ENCODE results near the gene HDGFL2.

Gene HDGFL2

DNA sequence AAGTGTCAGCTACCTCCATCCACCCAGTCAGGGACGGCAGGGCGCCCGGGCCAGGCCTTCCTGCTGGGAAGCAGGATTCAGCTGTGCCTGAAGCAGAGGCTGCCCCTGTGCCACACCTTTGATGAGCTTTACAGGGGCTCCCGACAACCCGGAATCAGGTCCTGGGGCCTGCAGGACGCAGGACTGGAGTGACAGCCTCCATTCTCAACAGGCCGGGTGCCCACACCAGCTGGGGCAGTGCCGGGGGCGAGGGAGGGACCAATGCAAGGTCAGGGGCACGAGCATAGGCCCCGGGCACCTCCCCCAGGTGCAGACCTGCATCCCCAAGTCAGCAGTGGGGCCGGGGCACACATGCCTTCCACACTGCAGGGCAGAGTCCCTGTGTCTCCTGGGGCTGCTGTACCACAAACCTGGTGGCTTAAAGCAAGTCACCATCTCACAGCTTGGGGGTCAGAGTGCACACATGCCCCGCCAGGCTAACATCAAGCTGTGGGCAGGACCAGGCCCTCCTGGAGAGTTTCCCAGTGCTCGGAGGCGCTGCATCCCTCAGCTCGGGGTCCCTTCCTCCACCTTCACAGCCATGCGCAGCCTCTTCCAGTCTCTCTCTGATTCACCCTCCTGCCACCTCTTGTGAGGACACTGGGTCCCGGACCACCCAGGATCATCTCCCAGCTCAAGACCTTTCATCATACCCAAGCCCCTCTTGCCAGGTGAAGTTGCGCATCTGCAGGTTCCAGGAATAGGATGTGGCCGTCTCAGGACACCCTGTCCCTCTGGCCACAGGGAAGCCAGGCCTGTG lies 27.9 kb upstream of the HDGFL2 start:
- H3K9me3 ChIP-seq (ENCODE audit: control insufficient read depth, insufficient read depth, low read depth, low read length): no peaks in the 10 kb centered on the region
- TF ChIP-seq KLF7 (tag by site-specific recombination; IDR thresholded peaks at IDR 0.05; ENCODE audit: borderline replicate concordance): no peak
- TF ChIP-seq ZNF341 (tag by site-specific recombination; IDR thresholded peaks at IDR 0.05; ENCODE audit: low read depth): no peak
- TF ChIP-seq ZNF416 (tag by site-specific recombination; IDR thresholded peaks at IDR 0.05): no peak
- TF ChIP-seq ZNF521 (tag by site-specific recombination; IDR thresholded peaks at IDR 0.05): no peak
- peak; percentile 97 for TF ChIP-seq ZNF530 (tag by site-specific recombination; IDR thresholded peaks at IDR 0.05; ENCODE audit: low read depth)
- peak; percentile 3; the same call in 1 of the 2 replicates for TF ChIP-seq GLIS1 (tag by site-specific recombination; IDR thresholded peaks at IDR 0.05)
- TF ChIP-seq SALL2 (tag by site-specific recombination; IDR thresholded peaks at IDR 0.05; ENCODE audit: borderline replicate concordance): no peak
- no peak for TF ChIP-seq ZNF184 (tag by site-specific recombination; IDR thresholded peaks at IDR 0.05)
- TF ChIP-seq, protein P1, sequence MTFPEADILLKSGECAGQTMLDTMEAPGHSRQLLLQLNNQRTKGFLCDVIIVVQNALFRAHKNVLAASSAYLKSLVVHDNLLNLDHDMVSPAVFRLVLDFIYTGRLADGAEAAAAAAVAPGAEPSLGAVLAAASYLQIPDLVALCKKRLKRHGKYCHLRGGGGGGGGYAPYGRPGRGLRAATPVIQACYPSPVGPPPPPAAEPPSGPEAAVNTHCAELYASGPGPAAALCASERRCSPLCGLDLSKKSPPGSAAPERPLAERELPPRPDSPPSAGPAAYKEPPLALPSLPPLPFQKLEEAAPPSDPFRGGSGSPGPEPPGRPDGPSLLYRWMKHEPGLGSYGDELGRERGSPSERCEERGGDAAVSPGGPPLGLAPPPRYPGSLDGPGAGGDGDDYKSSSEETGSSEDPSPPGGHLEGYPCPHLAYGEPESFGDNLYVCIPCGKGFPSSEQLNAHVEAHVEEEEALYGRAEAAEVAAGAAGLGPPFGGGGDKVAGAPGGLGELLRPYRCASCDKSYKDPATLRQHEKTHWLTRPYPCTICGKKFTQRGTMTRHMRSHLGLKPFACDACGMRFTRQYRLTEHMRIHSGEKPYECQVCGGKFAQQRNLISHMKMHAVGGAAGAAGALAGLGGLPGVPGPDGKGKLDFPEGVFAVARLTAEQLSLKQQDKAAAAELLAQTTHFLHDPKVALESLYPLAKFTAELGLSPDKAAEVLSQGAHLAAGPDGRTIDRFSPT (tag by site-specific recombination; IDR thresholded peaks at IDR 0.05): peak; percentile 58
- H3K4me3 ChIP-seq (ENCODE audit: low read depth, low read length): no peak overlapping the region
- CTCF ChIA-PET: no interaction called here
- no peak overlapping the region for H3K27ac ChIP-seq (ENCODE audit: extremely low read depth, low read depth, low read length)
- H3K36me3 ChIP-seq (ENCODE audit: control insufficient read depth in 2 of 2, insufficient read depth in 1 of 2, low read length in 2 of 2): peaks cover 15 to 90% of the 10 kb centered on the region in 2 experiments; a peak in 2 of 3 replicates
- POLR2A ChIA-PET: interaction anchor here (0.7 to 1.8 kb wide), 4 partner anchors 8 to 27 kb away, joined by 3 to 6 read pairs (median 4); partner anchors contain the start of gene HDGFL2
- no peaks in the 10 kb centered on the region for H3K4me1 ChIP-seq (ENCODE audit: control insufficient read depth, insufficient read depth, low read length)

DNA sequence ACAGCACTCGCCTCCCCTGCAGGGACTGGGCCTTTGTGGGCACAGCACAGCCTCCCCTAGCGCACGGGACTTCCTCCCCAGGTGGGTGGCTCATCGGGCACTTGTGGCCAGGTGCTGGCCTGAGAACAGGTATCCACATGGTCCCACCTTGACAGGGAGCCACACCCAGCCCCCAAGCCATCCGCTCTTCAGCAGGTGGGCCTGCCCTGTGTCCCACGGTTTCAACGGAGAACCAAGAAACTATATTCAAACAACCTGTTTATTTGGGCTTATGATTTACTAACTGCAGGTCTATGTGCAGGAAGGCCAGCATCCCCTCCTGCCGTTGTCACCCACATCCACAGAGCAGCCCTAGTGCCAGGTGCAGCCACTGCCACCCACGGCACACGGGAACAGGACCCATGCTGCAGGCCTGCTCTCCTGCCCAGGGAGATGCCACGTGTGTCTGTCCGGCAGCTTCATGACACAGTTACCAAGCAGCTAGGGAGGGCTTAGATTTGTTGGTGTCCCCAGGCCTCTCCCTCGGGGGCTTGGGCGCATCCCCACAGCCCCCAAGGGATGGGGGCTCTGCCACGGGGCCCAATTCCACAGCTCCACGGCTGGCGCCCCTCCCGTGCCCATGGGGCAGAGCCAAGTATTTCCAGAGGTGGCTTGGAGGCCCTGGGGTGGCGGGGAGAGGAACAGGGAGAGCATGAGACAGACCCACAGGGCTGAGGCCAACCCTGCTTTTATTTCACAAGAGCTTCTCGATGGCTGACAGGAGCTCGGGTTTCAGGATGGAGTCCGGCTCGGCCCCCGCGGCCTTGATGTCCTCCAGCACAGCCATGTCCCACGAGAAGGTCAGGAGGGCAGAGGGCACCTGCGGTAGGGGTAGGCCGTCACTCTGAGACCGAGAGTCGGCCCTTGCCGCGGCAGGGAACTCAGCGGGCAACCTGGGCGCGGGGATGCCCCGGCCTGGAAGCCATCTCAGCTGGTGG lies 27.0 kb upstream of the HDGFL2 start:
- ChIA-PET POLR2A (interaction anchor here (0.9 to 1.8 kb wide), 5 partner anchors 8 to 26 kb away, joined by 3 to 6 read pairs (median 4); partner anchors contain the start of gene HDGFL2), CTCF (interaction anchor here (0.6 to 1.2 kb wide), 3 partner anchors 10 to 102 kb away, joined by 3 read pairs; no protein-coding TSS in a partner anchor)
- Histone ChIP-seq H3K9me3 (ENCODE audit: control insufficient read depth, insufficient read depth, low read depth, low read length) (no peaks in the 10 kb centered on the region), H3K4me1 (ENCODE audit: control insufficient read depth, insufficient read depth, low read length) (no peaks in the 10 kb centered on the region), H3K36me3 (ENCODE audit: control insufficient read depth in 2 of 2, insufficient read depth in 1 of 2, low read length in 2 of 2) (peaks cover 14 to 88% of the 10 kb centered on the region in 2 experiments; a peak in 2 of 3 replicates), H3K4me3 (ENCODE audit: low read depth, low read length) (no peak overlapping the region), H3K27ac (ENCODE audit: extremely low read depth, low read depth, low read length) (no peak overlapping the region)
- TF ChIP-seq KLF9 (tag by site-specific recombination; IDR thresholded peaks at IDR 0.05; ENCODE audit: low read depth): no peak
- TF ChIP-seq, protein P2, sequence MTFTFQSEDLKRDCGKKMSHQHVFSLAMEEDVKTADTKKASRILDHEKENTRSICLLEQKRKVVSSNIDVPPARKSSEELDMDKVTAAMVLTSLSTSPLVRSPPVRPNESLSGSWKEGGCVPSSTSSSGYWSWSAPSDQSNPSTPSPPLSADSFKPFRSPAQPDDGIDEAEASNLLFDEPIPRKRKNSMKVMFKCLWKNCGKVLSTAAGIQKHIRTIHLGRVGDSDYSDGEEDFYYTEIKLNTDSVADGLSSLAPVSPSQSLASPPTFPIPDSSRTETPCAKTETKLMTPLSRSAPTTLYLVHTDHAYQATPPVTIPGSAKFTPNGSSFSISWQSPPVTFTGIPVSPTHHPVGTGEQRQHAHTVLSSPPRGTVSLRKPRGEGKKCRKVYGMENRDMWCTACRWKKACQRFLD (tag by site-specific recombination; IDR thresholded peaks at IDR 0.05): no peak
- TF ChIP-seq ZNF768 (tag by site-specific recombination; IDR thresholded peaks at IDR 0.05): no peak
- TF ChIP-seq ZNF623 (tag by site-specific recombination; IDR thresholded peaks at IDR 0.05): no peak
- TF ChIP-seq, protein P3, sequence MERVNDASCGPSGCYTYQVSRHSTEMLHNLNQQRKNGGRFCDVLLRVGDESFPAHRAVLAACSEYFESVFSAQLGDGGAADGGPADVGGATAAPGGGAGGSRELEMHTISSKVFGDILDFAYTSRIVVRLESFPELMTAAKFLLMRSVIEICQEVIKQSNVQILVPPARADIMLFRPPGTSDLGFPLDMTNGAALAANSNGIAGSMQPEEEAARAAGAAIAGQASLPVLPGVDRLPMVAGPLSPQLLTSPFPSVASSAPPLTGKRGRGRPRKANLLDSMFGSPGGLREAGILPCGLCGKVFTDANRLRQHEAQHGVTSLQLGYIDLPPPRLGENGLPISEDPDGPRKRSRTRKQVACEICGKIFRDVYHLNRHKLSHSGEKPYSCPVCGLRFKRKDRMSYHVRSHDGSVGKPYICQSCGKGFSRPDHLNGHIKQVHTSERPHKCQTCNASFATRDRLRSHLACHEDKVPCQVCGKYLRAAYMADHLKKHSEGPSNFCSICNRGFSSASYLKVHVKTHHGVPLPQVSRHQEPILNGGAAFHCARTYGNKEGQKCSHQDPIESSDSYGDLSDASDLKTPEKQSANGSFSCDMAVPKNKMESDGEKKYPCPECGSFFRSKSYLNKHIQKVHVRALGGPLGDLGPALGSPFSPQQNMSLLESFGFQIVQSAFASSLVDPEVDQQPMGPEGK (tag by site-specific recombination; IDR thresholded peaks at IDR 0.05): peak; percentile 36; the same call in 1 of the 2 replicates
- TF ChIP-seq, protein P4, sequence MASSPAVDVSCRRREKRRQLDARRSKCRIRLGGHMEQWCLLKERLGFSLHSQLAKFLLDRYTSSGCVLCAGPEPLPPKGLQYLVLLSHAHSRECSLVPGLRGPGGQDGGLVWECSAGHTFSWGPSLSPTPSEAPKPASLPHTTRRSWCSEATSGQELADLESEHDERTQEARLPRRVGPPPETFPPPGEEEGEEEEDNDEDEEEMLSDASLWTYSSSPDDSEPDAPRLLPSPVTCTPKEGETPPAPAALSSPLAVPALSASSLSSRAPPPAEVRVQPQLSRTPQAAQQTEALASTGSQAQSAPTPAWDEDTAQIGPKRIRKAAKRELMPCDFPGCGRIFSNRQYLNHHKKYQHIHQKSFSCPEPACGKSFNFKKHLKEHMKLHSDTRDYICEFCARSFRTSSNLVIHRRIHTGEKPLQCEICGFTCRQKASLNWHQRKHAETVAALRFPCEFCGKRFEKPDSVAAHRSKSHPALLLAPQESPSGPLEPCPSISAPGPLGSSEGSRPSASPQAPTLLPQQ (tag by site-specific recombination; IDR thresholded peaks at IDR 0.05): no peak
- TF ChIP-seq GFI1B (tag by site-specific recombination; IDR thresholded peaks at IDR 0.05): no peak
- no peak for TF ChIP-seq KLF7 (tag by site-specific recombination; IDR thresholded peaks at IDR 0.05; ENCODE audit: borderline replicate concordance)
- no peak for TF ChIP-seq ZNF174 (tag by site-specific recombination; IDR thresholded peaks at IDR 0.05)
- TF ChIP-seq PRDM1 (tag by site-specific recombination; IDR thresholded peaks at IDR 0.05): no peak
- TF ChIP-seq ZNF76 (tag by site-specific recombination; IDR thresholded peaks at IDR 0.05; ENCODE audit: borderline replicate concordance, low read depth): no peak
- no peak for TF ChIP-seq ZNF626 (tag by site-specific recombination; IDR thresholded peaks at IDR 0.05)
- TF ChIP-seq ZNF785 (tag by site-specific recombination; IDR thresholded peaks at IDR 0.05): no peak
- no peak for TF ChIP-seq RBAK (tag by site-specific recombination; IDR thresholded peaks at IDR 0.05)
- TF ChIP-seq, protein P5, sequence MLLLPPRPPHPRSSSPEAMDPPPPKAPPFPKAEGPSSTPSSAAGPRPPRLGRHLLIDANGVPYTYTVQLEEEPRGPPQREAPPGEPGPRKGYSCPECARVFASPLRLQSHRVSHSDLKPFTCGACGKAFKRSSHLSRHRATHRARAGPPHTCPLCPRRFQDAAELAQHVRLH (tag by site-specific recombination; IDR thresholded peaks at IDR 0.05): no peak
- TF ChIP-seq ZNF394 (tag by site-specific recombination; IDR thresholded peaks at IDR 0.05; ENCODE audit: borderline replicate concordance): no peak
- no peak for TF ChIP-seq ZBTB21 (tag by site-specific recombination; IDR thresholded peaks at IDR 0.05)

All from HEK293 (cell line).